Measurements from ENCODE around the gene S100A16.
"Not testable (repeated sequence)": the region's sequence is repeated elsewhere in the genome, so short reads cannot be mapped to it uniquely, and the experiment has no call there.

The S100A16 gene, protein sequence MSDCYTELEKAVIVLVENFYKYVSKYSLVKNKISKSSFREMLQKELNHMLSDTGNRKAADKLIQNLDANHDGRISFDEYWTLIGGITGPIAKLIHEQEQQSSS

DNA sequence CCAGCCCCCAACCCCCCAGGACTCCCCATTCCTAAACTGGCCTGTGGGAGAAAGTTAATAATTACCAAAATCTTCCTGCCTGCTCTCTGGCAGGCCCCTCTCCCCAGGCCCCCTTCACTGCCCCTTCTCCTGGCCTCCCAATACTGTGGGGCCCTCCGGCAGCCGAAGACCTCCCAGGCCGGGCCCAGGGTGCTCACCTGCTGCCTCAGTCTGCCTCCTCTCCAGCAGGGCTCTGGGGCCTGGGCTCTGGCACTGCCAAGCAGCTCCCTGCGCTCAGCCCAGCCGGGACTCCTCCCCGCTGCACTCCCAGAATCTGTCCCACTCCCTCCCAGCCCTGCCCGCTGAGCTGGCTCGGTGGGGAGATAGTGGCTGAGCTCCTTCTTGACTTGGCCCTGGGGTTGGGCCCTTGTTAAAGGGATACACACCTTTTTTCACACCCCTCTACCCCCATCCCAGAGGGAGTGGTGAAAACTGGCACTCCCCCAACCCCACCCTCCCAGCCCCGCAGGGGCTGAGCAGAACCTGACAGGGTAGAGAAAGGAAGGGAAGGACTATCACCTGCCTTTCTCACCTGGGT, at the start of gene S100A16:
Gene S100A16, minus strand, starts transcription at position 383 of the 577 bp plus-strand sequence. CDS start 4,986 bp downstream, outside the sequence.
- peak; percentile 64 for DNase-seq

DNA sequence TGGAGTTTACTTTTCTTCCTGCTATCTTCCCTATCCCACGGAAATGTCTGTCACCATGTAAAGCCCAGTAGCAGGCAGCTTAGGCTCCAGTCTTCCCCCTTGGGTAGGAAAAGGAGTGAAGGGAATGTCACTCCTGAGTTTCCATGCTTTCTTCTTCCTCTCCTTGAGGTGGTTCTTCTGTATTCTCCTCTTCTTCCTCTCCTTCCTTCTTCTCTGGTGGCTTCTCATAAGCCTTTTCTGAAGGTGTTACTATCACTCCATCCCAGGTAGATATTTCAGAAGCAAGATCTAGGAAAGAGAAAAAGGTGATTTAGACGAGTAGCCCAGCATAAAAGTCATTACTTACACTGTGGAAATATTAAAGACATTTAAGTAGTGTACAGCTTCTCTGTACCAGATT, 49.3 kb upstream of the S100A16 start:
- DNase-seq, result no peak

DNA sequence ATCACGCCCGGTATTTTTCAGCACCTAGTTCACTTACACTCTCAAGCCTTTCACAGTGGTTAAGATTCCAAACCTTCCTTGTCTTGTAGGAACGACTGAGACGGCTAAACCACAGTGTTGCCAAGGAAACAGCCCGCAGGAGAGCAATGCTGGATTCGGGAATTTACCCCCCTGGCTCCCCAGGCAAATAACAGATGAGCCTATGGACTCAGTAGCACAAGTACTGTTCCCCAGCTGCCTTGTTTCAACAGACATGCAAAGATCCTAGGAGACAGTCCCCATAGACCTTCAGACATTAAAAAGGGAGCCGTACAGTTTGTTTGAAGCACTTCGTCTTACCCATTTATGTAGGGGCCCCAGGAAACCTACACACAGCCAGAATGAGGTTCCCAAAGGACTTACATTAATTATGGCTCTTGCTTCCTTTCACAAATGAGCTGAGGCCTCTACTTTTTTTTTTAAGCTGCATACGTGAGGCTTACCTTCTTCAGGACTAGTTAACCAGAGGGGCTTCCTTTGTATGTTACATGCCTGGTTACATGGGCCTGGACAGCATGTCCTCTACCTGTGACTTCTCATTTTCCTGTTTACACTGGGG, 48.3 kb upstream of the S100A16 start:
- no peak for DNase-seq

DNA sequence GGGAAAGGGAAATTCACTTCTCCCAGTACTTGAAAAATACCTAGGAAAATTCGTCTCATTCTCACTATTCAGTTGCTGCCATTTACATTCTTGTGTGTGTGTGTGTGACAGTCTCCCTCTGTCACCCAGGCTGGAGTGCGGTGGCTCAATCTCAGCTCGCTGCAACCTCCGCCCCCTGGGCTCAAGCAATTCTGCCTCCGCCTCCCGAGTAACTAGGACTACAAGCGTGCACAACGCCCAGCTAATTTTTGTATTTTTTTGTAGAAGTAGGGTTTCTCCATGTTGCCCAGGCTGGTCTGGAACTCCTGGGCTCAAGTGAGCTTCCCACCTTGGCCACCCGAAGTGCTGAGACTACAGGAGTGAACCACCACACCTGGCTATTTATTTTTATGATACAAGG, 46.7 kb upstream of the S100A16 start:
- no peak for DNase-seq

DNA sequence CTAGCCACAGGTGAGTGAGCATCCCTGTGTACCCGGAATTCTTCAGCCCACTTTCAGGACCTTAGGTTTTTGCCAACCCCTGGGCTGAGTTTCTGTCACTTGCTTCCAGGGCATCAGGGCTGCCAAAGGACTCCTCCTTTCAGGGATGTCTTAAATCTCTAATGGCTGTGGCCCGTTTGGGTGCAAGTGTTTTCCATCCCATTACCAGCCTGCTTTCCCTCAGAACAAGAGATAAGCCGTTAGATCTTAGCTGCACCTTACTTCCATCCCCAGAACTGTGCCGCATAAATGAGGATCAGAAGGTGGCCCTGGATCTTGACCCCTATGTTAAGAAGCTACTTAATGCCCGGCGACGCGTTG, 46.2 kb upstream of the S100A16 start:
- no peak for DNase-seq

DNA sequence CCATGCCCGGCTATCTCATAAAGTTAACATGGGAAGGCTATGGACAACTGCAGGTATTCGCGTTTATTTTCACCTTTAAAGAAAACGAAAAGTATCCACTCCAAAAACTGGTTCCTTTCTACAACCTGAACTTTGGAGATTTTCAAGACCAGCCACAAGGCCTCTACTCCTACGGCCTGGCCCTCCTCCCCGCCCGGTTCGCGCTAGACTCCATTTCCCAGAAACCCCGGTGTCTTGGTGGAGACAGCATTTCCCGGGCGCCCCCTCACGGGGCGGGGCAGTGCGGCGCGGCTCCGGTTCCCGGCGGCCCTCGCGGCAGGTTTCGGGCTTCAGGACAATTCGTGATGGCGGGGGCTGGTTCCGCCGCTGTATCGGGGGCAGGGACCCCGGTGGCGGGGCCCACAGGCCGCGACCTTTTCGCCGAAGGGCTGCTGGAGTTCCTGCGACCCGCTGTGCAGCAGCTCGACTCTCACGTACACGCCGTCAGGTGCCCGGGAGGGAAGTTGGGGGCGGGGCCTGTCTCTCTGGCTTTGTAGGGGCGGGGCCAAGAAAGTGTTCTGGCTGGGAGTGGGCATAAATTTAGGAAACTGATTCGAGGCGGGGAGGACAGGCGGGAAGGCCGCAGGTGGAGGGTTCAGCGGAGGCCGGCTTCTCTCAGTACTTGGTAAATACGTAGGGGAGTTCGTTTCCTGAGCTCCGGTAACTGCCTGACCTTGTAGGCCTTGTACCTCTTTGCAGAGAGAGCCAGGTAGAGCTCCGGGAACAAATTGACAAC, 45.6 kb upstream of the S100A16 start, which contains the start of gene SNAPIN:
Gene SNAPIN, plus strand, starts transcription at position 304 of the 775 bp plus-strand sequence. Its CDS starts 41 bp downstream, at position 345.
- DNase-seq, result peak; percentile 87

DNA sequence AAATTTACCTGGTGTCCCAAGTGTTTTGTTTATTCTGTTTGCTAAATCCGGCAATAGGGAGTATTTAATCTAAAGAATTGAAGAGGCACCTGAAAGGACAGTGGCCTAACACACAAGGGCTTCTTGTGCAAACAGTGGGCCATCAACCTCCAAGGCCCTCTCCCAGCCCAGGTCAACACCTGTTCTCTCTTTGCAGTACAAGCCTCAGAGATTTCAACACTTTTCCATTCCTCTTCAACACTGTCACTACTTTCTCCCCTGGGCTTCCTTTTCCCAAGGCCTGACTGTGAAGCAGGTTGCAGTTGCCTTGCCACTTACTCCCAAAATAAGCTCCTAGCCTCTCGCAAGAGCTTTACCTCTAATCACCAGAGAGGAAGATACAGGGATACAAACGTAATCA, 42.4 kb upstream of the S100A16 start:
- no peak for DNase-seq

DNA sequence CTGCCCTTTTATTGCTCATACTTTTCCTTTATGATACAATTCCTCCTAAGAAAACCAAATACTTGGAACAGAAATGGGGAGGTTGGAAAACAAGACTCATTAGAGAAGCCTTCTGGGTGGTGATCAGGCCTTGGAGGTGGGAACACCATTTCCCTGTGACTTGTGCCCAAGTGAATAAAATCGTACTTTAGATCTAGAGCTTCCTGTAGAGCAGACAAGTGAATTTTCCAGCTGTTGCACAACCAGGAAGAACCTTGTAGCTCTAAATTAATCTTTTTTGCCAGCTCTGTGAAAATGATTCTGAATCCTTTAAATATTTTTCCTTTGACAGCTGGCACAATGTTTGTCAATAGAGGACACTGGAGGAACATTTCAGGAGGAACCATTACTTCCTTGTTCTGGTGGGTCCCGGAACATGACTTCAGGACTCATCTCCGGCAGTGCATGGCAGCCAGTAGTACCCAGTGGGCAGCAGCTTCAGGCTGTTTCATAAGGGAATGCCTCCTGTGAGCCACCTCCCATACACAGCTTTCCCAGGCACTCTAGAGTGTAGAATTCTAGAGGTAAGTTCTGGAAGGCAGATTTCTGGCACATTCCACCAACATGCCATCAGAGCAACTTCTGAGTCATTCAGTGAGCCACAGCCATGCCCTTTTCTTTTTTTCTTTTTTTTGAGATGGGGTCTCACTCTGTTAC, 40.0 kb upstream of the S100A16 start:
- peak; percentile 37 for DNase-seq

DNA sequence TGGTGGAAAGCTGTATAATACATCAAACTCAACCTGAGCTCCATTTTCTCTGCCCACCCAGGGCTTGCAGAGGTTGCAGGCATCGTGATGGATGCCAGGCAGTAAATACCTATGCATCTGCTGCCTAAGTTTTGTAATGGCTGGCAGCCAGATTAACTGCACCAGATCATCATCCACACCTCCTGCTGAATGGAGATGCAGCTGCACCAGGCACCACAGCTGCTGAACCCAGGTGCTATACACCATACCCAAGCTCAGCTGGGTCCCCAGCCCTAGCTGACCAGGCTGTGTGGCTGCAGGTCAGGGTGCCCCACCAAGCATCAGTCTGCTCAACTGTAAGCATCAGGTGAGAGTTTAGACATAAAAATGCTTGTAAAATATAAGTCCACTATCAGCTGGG, 38.8 kb upstream of the S100A16 start:
- no peak for DNase-seq

DNA sequence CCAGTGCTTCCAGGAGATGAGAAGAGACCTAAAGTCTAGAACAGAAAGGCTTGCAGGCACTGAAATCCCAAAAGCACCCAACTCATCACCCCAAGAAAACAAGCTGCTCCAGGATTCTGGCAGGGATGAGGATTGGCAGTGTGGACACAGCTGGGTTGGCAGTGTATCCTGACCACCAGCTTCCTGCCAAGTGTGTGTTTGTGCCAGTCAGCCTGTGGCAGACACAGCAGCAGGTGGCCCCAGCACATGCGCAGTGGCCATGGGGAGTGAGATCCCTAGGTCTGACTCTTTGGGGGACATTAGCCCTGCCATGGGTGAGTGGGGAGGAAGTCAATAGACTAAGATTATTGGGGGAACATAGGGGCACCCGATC, 36.9 kb upstream of the S100A16 start:
- DNase-seq, result no peak

DNA sequence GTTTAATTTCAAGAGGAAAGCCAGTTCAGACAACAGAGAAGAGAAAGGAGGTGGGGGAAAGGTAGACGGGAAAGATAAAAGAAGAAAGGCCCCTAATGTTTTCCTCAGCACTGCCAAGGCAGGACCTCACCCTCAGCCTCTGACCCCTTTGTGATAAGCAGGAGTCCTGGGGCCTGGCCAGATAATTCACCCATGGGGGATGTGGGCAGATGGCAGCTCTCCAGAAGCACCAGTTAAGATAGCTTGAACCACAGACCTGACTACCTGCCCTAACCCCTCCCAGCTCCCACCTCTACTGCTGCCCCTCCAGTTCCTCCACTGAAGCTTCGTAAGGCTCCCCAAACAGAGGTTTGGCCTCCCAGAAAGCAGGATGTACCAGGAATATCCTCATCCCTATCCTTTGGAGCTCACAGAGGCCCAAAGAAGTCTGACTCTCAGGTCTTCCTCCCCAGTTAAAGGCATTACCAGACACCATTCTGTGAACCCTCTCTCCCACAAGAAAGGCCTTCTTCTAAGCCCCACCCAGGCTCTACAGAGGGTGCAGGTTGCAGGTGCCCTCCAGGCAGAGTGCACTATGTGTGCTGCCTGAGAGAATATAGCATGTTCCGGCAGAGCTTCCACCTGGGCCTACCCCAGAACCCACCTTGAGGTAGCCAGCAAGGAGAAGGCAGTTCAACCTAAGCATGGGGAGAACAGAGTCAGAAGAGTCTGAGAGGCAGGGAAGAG, 36.4 kb upstream of the S100A16 start:
- no peak for DNase-seq

DNA sequence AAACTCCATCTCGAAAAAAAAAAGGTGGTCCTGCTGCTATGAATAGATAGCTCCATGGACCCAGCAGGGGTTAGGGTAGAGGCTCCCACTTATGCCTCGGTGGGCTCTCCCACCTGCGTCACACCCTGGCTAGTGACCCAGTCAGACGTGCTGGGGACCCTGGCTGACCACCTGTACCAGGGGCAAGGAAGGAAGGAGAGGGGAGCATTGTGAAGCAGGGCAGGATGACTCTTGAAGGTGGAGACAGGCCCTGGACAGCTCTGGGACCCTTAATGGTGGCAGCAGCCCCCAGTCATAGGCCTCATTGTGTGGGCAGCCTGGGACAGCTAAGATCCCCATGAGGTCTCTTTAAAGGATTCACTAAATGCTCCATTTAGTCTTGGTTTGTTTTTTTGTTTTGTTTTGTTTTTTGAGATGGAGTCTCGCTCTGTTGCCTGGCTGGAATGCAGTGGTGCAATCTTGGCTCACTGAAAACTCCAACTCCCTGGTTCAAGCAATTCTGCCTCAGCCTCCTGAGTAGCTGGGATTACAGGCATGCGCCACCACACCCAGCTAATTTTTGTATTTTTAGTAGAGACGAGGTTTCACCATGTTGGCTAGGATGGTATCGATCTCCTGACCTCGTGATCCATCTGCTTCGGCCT, 35.2 kb upstream of the S100A16 start:
- no peak for DNase-seq

DNA sequence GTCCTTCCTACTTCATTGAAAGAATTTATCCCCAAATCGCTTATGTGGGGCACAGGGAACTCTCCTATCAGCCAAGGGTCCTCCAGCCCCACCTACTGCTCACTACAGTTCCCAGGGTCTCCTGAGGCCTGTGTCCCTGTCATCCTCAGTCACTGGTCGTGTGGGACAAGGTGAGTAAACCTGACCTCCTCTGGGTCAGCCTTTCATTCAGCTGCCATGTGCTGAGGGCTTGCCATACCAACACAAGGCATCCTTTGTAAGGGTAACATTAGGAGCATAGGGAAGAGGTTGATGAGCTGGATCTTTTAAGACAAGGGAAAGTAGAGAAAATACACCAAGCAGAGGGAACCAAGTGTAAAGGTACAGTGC, 34.4 kb upstream of the S100A16 start:
- no peak for DNase-seq

DNA sequence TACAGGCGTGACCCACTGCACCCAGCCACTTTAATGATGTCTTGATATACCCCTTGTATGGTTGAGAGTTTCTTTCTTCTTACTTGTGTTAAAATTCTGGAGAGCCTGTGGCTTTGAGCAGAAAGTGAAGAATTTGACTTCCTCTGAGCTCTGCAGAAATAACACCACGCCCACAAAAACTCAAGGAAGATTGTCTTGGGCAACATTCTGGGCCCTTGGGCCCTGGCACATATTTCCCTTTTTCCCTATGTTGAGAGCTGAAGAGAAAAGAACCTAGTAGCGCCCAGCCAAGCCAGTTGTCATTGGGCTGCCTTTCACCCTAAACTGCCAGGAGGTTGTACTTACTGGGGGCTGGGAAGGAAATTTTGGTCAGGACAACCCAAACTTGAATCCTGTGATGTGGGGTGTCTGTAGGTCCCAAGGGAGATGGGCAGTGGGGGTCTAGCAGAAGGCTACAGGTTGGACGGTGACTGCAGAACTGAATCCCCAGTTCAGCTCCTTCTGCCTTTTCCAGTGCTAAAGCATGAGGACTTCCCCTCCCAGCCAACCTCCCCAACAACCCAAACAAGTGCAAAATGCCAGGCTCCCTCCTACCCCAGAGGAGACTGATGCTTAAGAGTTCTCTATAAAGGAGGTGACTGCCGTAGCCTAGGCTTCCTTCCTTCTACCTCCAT, 33.9 kb upstream of the S100A16 start:
- DNase-seq, result no peak

DNA sequence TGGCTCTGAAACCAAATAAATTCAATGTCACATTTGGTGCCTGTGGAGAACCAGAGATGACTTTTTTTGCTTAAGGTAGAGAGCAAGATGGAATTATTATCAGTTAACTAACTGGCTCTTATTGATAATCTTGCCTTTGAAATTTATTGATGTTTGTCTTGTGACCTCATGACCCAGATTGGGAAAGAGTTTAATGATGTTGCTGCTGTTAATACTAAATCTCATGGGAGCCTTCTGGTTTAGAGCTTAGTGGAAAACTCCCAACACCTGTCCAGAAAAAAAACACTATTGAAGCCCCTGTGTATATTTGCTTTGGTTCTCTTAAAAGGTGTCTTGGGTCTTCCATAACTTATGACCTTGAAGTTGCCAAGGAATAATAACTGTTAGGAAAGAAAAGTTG, 30.9 kb upstream of the S100A16 start:
- DNase-seq, result no peak

DNA sequence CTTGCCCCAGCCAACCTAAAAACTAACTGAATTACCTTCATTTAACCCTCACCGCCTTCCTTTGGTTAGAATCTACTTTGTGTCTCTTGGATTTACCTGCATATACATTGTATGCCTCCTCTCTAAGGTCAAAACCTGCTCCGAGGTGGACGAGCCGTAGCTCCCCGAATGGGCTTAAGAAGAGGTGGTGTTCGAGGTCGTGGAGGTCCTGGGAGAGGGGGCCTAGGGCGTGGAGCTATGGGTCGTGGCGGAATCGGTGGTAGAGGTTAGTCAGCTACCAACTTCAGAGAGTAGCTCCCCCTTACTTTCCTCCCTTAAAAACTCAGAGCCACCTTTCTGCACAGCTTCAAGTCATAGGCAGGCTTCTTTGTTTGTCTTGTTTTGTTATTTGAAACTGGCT, 30.2 kb upstream of the S100A16 start:
- DNase-seq, result no peak

DNA sequence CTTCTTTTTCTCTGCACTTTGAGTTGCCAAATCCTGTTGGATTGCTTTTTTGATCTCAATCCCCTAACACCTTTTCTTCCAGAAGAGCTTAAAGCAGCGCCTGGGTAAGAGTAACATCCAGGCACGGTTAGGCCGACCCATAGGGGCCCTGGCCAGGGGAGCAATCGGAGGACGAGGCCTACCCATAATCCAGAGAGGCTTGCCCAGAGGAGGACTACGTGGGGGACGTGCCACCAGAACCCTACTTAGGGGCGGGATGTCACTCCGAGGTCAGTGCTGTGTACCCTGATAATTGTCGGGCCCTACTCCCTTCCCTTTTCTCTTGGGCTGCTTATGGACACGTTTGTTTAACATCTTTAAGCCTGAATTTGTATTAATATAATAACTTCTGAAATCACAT, 29.2 kb upstream of the S100A16 start:
- DNase-seq, result no peak

DNA sequence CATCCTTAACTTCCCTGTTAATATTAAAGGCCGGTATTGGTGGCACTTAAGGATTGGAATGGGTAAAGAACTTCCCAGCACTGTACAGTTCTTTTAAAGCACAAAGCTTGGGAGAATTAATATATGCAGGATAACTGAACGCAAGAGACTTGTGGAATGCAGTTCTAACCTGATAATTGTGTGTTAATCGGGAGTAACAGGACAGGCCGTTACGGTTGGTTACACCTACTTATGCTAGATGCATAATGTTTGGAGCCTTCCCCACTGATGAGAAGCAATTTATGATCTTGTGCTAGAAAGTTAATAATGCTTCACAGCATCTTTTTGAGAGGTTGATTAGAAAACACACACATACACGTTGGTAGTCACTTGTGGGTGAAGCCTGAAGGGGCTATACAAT, 27.9 kb upstream of the S100A16 start:
- no peak for DNase-seq

DNA sequence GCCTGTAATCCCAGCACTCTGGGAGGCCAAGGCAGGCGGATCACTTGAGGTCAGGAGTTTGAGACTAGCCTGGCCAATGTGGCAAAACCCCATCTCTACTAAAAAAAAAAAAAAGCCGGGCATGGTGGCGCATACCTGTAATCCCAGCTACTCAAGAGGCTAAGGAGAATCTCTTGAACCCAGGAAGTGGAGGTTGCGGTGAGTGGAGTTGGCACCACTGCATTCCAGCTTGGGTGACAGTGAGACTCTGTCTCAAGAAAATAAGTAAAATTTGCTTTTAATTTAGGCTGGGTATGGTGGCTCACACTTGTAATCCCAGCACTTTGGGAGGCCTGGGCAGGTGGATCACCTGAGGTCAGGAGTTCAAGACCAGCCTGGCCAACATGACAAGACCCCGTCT, 27.3 kb upstream of the S100A16 start:
- not testable (repeated sequence) for DNase-seq

DNA sequence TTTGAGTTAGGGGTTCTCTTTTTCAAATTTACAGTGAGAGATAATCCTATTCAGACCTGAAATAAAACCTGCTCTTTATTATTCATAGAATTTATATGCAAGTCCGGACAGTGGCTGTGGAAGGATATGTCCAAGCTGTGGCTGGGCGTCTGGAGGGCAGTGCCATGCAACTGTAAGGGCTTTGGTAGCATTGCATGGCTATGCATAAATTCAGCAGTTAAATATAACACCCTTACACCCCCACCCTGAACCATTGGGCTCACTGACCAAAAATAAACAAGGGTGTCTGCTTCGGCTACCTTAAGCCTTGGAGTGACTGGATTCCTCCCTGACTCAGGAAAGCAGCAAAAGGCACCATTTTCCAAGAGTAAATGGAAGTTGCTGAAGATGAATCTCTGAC, 26.3 kb upstream of the S100A16 start:
- DNase-seq, result no peak

DNA sequence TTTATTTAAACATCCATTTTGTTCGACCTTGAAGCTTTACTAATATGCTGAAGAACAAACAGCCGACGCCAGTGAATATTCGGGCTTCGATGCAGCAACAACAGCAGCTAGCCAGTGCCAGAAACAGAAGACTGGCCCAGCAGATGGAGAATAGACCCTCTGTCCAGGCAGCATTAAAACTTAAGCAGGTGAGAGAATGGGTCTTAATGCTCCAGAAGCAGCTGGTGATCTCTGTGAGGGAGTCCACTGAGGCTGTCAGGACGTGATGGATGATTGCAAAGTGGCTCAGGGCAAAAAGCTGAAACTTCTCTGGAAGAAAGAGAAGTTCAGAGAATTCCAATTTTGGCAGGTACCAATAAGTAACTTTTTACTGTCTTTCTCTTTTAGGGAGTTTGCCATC, 25.3 kb upstream of the S100A16 start:
- DNase-seq, result no peak

DNA sequence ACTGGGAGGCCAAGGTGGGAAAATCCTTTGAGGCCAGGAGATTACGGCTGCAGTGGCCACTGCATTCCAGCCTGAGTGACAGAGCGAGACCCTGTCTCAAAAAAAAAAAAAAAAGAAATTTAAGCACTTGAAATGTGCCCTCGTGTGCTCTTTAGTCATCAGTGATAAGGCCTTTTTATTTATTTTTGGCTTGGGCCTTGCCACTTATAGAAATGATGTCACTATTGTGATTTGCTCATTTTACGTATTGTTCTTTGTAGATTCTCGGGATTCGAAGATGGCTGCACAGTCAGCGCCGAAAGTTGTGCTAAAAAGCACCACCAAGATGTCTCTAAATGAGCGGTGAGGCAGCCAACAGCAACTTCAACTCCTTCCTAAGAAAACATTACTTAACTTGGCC, 23.4 kb upstream of the S100A16 start:
- DNase-seq, result no peak
